ENCODE data around the gene RITA1.

Gene RITA1

DNA sequence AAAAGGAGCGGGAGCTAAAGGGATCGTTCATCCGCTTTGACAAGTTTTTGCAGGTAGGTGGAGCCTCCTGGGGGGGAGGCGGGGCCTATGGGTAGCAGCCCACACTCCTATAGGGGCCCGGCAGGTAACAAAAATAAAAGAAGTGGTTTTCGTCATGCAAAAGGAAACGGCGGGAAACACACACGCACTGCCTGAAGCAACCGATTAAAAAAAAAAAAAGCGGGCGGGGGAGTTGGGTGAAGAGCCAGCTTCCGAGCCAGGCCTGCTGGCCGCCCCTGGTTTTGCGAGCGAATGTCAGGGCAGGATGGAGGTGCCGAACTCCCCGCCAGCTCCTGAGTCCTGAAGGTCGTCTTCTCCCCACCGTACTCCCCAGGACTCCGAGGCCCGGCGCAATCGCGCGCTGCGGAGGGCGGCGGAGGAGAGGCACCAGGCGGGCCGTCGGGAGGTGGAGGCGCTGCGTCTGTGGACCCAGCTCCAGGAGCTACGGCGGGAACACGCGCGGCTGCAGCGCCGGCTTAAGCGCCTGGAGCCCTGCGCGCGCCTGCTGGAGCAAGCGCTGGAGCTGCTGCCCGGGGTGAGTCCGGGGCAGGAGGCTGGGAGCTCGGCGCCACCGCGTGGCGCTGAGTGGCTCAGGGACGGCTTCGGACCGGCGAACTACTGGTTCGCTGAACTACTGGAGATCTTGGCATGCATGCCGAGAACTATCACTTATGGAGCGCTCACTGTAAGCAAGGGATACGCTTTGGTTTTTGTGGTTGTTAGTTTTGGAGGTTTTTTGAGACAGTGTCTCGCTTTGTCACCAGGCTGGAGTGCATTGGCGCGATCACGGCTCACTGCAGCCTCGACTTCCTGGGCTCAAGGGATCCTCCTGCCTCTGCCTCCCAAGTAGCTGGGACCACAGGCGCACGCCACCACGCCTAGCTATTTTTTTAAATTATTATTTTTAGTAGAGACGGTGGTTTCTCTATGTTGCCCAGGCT, 32.4 kb upstream of the RITA1 start:
- DNase-seq (ENCODE audit: low read depth), result no peak

- DNase-seq (ENCODE audit: low read depth), result no peak
Observed at GRCh38 chr12:113154351-113154973, 31.1 kb upstream of the RITA1 start.

- DNase-seq (ENCODE audit: low read depth), result no peak
Observed at GRCh38 chr12:113155060-113155459, 30.5 kb upstream of the RITA1 start.

GRCh38 chr12:113155646-113156045, 29.9 kb upstream of the RITA1 start:
- DNase-seq (ENCODE audit: low read depth), result no peak

DNA sequence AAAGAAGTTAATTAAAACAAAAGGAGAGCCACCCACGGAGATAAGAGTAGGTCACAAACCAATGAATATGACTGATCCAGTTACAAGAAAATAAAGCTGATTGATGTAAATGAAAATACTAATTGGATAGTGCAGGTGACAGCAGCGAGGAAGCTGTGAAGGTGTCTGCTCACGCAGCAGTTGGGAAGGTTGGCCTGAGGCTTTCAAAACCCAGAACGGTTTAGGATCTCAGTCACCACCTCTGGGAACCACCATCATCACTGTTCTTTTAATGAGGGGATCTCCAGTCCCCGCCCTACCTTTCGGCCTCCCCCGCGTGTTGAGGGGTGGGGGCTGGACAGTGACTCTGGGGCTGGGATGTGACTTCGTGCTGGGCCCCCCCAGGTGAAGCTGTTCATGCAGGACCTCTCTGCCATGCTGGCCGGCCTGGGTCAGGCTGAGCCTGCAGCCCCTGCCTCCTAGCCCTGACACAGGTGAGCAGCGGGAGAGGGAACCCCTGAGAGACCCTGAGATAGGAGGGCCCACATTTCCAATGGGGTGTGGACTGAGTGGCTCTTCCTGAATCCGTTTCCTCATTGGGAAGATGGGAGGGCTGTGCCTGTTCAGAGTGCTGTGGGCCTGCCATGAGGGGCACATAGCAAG, 28.2 kb upstream of the RITA1 start:
- DNase-seq (ENCODE audit: low read depth), result no peak

GRCh38 chr12:113158439-113159203, 26.9 kb upstream of the RITA1 start:
- no peak for DNase-seq (ENCODE audit: low read depth)

DNA sequence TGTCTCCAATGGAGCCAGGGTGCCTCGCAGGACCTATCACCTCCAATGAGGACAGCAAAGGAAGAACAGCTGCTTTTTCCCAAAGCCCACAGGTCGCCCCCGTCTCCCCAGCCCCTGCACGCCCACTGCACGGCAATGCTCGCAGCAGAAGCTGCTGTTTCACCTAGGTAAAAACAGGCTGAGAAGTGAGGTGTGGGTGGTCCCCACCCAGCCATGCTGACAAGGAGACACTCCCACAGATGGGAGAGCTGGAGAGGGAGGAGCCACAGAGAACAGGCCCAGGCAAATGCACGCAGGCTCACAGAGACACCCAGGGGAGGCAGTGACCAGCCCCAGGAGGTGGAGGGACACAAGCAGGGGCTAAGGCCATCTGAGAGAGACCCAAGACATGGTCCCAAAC, 25.6 kb upstream of the RITA1 start:
- no peak for DNase-seq (ENCODE audit: low read depth)

GRCh38 chr12:113161415-113162016, 24.0 kb upstream of the RITA1 start:
- DNase-seq (ENCODE audit: low read depth), result no peak

DNA sequence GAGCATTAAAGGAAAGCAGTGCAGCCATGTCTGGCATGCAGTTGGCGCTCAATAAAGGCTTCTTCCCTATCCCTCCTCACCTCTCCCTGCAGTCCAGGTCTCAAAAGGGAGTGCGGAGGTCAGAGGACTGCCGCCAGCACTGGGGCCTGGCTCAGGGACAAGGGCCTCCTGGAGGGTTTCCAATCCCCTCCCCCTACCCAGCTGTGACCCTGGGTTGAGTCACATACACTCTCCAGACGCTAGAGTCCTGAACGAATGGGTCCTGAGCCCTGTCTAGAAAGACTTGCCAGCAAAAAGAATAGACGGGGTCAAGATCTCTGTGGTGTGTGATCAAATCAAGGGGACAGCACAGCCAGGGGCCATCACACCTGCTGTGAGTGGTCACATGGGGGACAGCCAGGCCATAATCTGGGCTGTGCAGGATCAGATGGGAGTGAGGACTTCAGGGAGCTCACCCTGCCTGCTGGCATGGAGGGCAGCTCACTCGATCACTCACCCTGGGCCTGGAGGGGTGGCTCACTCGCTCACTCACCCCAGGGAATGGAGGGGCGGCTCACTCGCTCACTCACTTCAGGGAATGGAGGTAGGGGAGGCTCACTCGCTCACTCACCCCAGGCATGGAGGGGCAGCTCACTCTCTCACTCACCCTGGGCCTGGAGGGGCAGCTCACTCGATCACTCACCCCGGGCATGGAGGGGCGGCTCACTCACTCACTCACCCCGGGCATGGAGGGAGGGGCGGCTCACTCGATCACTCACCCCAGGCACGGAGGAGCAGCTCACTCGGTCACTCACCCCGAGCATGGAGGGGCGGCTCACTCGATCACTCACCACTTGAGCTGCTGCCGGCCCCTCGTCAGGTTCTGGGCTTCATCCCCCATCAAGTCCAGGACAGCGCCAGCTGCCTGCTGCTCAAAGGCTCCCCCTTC, 23.2 kb upstream of the RITA1 start:
- DNase-seq (ENCODE audit: low read depth), result no peak

GRCh38 chr12:113163030-113163360, 22.5 kb upstream of the RITA1 start:
- DNase-seq (ENCODE audit: low read depth), result no peak

- DNase-seq (ENCODE audit: low read depth), result no peak
Observed at GRCh38 chr12:113164014-113164413, 21.5 kb upstream of the RITA1 start.

DNA sequence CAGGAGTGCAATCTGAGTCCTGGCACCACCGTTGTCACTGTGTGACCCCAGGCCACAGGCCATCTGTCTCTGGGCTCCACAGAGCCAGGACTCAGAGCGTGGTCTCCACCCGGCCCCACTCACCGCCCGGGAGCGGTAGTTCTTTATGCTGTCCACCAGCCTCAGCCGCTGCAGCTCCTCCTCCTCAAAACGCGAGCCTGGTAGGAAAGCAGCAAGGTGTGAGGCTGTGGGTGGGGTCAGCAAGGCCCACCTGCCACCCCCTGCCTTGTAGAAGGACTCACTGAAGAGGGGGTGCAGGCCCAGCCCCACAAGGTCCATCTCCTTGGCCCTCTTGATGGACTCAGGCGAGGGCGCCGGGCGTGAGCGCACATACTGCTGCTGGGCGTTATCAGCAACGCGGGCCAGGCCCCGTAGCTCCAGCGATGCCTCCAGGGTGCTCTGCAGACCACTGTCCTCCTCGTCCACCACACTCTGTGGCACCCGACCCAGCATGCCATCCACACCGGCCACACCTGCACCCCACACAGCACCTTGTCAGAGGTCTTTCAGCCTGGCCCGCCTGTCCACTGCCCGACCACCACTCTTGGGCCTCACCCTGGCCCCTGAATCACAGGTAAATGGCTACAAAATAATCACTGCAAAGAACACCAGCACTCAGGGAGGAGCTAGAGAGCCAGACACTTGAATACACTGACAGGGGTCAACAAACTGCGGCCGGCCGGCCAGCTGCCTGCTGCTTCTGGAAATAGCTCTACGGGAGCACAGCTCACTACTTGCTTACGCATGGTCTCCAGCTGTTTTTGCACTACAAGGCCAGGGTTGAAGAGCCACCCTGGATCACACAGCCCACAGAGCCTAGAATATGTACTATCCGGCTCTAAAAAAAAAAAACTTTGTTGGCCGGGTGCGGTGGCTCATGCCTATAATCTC, 19.7 kb upstream of the RITA1 start:
- no peak for DNase-seq (ENCODE audit: low read depth)

DNA sequence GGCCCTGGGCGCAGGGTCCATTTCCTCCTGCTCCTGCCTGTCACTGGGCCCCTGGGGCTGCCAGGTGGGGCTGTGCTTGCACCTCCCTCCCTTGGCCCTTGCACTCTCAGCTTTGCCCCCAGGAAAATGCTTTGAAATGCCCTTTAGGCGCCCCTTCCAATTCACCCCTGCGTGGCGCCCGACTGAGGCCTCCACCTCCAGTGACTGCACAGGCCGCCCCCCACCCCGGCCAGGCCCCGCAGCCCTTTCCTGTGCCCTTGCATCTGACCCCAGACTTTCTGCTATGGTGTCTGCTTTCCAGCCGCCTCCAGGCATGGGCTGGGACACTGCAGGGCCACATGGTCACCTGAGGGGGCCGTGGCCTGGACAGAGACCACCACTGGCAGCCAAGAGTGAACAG, 17.7 kb upstream of the RITA1 start:
- no peak for DNase-seq (ENCODE audit: low read depth)

- no peak for DNase-seq (ENCODE audit: low read depth)
Observed at GRCh38 chr12:113169697-113170096, 15.8 kb upstream of the RITA1 start.

DNA sequence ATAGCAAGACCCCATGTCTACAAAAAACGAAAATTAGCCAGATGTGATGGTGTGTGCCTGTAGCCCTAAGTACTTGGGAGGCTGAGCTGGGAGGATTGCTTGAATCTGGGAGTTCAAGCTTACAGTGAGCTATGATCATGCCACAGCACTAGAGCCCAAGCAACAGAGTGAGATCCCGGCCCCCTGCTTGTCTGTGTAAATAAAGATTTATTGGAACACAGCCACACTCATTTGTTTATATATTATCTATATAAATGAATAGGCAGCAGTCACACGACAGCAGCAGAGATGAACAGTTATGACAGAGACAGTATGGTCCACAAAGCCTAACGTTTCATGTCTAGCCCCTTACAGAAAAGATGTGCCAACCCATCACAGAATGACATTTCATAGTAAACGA, 15.1 kb upstream of the RITA1 start:
- no peak for DNase-seq (ENCODE audit: low read depth)

DNA sequence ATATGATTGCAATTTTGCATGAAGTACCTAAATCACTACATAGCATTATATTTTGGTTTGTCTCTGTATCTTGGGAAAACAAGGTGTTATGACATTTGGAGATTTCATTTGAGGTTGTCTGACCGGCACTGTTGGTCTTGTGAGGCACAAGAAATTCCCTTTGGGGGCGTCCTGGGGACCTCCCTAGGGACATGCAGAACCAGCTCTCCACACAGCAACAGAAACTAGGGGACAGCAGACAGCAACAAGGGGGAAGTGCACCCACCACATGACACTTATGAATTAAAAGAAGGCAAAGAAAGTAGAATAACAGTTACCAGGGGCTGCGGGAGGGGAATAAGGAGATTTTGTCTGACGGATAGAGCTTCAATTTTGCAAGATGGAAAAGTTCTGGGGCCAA, 14.6 kb upstream of the RITA1 start:
- no peak for DNase-seq (ENCODE audit: low read depth)

DNA sequence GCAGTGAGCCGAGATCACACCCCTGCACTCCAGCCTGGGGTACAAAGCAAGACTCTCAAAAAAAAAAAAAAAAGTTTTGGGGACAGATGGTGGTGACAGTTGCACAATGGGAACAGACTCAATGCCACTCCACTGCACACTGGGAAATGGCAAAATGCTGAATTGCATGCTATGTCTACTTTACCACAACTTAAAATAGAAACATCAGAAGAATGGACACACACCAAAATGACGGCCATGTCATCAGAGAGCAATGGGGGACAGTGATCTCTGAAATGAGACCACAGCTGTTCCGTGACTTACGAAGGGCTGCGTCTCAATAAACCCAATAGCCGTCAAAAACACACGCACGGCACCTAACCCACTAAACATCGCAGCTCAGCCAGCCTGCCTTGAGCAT, 14.0 kb upstream of the RITA1 start:
- DNase-seq (ENCODE audit: low read depth), result no peak

DNA sequence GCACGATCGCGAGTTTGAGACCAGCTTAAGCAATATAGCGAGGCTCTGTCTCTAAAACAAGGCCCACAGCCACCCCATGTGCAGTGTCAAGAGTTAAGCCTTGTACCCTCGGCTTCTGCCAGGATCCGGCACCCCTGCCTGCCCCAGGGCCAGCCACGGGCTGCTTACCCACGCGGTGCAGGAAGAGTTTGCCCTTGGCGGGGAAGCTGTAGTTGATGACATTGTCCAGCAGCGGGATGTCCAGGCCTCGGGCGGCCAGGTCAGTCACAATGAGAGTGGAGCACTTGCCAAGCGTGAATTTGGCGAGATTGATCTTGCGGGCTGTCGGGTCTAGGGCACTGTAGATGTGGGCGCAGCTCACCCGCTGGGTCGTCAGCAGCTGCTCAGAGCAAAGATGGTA, 13.3 kb upstream of the RITA1 start:
- no peak for DNase-seq (ENCODE audit: low read depth)

DNA sequence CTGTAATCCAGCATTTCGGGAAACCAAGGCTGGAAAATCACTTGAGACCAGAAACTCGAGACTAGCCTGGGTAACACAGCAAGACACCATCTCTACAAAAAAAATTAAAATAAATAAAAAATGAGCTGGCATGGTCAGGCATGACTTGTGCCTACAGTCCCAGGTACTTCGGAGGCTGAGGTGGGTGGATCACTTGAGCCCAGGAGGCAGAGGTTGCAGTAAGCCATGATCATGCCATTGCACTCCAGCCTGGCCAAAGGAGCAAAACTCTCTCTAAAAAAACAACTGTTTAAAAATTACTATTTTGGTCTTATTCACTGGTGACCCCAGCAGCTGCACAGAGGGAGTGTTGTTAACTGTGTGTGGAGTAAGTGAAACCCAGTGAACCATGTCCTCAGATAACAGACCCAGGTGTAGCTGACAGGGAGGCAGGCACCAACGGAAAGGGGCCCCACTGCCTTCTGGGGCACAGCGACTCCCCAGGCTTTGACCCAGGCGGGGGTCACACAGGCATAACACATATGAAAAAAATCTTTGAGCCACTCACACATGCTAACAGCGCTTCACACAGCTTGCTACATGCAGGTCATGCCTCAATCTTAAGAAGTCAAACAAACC, 12.3 kb upstream of the RITA1 start:
- DNase-seq (ENCODE audit: low read depth), result no peak

Data from HS-27A (cell line).